CD4-positive, alpha-beta T cell treated with Interferon alpha-2 for 1 hour (primary cell): ENCODE data around the gene TMEM79.
"Not testable (repeated sequence)": the region's sequence is repeated elsewhere in the genome, so short reads cannot be mapped to it uniquely, and the experiment has no call there.

Experiments
- DNase-seq, 2 donors: peaks; one replicate each; pipeline ENCODE4 v3.0.0-alpha.2; 2020 to 2022

Gene TMEM79

DNA sequence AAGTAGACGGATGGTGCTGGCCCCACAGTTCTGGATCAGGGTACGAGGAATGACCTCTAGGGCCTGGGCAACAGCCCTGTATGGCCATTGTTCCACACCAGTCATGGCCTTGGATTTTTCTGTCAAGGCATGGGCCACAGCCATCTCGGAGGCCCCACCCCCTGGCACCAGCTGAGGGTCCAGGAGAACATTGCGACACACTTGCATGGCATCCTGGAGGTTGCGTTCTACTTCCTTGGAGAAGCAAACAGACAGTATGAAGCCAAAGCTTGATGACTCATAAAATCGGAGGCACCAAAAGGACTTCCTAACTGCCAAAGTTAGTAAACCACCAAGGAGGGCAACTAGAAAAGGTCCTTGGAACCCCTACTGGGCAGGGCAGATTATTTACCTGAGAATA, 26.8 kb downstream of the TMEM79 start:
- no peak for DNase-seq

- DNase-seq: no peak
Measured at GRCh38 chr1:156316909-156317308, 32.8 kb downstream of the TMEM79 start.

- peak in 1 of 2 donors; percentile 50 for DNase-seq
Measured at GRCh38 chr1:156319664-156320063, 35.5 kb downstream of the TMEM79 start.

- no peak for DNase-seq
Measured at GRCh38 chr1:156320560-156320959, 36.4 kb downstream of the TMEM79 start.

GRCh38 chr1:156323179-156323578, 39.1 kb downstream of the TMEM79 start:
- not testable (repeated sequence) for DNase-seq

GRCh38 chr1:156336242-156336641, 52.1 kb downstream of the TMEM79 start:
- peak in 1 of 2 donors; percentile 11 for DNase-seq

DNA sequence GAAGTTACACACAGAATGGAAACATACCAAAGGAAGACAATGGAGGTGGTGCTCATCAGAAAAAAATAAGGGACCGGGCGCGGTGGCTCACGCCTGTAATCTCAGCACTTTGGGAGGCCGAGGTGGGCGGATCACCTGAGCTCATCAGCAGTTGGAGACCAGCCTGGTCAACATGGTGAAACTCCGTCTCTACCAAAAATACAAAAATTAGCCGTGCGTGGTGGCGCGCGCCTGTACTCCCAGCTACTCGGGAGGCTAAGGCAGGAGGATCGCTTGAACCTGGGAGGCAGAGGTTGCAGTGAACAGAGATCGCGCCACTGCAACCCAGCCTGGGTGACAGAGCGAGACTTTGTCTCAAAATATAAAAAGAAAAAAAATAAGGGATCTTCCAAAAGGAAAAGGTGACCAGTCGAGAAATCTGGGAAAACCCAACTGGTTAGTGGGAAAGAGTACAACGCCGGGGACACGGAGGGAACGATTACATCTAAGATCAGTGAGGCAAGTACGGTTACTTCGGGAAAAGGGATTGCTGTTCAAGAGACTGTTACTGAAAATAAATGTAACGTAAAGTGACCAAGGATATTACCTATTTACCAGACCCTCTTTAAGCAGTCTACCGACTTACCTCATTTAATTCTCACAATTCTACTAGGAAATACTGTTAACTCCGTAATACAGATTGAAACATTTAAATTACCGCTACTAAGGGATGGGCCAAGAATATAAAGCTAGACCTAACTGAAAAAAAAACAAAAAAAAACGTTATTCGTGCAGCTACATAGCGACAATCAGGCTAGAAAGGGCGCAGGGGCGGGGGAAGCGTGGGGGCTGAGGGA, 53.1 kb downstream of the TMEM79 start:
- no peak for DNase-seq

DNA sequence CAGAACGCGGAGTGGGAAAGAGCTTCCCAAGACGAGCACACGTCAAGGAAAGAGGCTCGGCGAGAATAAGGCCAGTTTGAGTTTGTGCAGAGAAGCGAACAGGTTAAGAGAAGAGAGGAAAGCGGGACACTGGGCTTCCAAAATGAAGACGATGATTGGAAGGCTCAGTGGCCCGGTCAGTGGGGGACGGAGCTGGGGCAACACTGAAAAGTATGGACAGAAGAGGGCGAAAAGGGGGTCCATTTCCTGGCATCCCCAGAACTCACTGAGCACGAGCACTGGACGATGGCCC, 53.7 kb downstream of the TMEM79 start:
- DNase-seq: no peak

DNA sequence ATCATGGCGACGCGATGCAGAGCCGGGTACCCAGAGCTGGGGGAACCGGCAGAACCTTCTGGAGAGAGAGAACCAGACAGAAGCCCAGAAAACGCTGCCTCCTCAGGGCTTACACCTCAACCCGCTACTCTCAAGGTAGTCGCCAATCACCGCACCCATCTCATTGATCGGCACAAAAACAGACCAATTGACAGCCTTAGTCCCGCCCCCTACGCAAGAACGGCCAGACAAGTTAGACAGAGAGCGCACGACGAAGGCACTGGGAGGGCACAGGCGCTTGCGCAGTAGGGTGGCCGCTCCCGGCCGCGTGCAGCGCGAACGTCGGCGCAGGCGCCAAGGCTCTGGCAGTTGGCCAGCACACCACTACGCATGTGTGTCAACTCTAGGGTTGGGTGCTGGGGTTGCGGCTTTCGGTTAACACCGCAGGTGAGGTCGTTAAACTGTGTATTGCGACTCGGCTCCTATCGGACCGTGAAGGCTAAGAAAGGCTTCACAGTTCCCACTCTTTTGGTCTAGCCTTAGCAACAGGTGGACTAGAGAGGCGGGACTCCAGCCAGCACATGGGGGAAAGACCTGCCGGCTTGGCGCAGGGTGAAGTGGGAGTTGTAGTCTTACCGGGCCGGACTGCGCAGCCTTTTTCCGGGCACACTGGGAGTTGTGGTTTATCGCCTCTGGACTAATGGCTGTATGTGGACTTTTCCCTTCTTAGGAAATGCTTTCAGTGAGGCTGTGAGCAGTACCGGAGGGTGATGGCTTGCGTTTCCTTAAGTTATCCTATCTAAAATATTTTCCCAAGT, 54.3 kb downstream of the TMEM79 start, which contains the start of the genes CCT3 and TSACC:
Gene CCT3, minus strand, starts transcription at position 113 of the 797 bp plus-strand sequence. Its CDS starts 108 bp downstream, at position 5.
Gene TSACC, plus strand, starts transcription at position 347 of the 797 bp plus-strand sequence. CDS start 1,232 bp downstream, outside the sequence.
- peak; percentile 99 to 100 for DNase-seq
